Body of pancreas (tissue), 4 donors: ENCODE data around the gene CHCHD5.
"Not testable (repeated sequence)": the region's sequence is repeated elsewhere in the genome, so short reads cannot be mapped to it uniquely, and the experiment has no call there.

Experiments used
- CTCF ChIP-seq, 7 experiments: fragments of 450-650 bp in 4 of 7; fragments of 200-600 bp in 3 of 7; sonication (generic) in 3 of 7; IDR thresholded peaks; one replicate each; pipeline ENCODE4 v1.5.1; 2016 to 2019; ENCODE audit warnings: antibody characterized with exemption in 7 of 7
- POLR2A ChIP-seq, 3 donors: fragments of 450-650 bp; IDR thresholded peaks; one replicate each; pipeline ENCODE4 v1.6.1; 2016; ENCODE audit warnings: antibody characterized with exemption in 3 of 3, mild to moderate bottlenecking in 2 of 3

GRCh38 chr2:112536665-112537064 is 47.7 kb upstream of the CHCHD5 start:
- not testable (repeated sequence) for TF ChIP-seq CTCF, POLR2A (IDR thresholded peaks at IDR 0.05)
